Measurements from ENCODE around the gene DPM2. TPM values are rescaled to one million over a fixed set of nuclear protein-coding genes. Genes with fewer than 3 reads are reported as not detected.

DPM2 gene
- total RNA-seq, 4 donors from 2014 or later, result 6.7 to 33.1 (median 15.9) TPM

DNA sequence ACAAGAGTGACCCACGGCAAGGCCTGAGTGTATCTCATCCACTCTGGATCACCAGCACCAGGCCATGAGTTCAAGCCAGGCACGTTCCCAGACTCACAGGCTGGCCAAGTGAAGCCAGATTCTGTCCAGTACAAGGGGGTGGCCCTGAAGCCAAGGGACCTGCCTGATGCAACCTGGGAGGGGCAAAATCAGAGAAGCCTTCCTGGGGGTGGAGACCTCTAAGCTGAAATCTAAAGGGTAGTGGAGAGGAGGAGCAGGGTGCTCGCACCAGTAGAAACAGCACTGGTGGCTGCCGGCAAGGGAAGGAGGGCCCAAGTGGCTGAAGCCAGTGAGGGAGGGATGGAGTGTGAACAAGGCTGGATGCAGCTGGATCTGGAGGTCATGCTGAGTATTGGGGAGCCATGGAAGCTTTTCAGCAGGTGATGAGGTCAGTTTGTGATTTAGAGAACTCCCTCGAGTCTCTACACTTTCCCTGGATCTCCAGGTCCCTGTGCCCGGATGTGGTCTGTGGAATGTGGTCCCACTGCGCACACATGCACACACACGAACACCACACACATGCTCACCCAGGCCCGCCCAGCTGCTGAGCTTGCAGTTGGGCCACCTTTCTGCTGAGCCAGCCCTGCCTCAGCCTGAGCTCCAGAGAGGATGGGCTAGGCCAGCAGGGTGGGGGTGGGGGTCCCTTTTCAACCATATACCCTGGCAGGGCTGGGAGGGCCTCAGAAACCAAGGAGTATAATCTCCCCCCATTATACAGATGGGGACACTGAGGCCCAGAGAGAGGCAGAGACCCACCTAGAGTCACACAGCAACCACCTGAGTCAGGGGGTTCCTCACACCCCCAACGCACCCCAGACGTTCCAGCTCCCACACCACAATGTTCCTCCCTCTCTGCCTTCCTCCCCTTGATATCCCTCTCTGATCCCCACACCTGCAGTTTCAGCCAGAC is 8.7 kb downstream of the DPM2 start:
- H3K27me3 ChIP-seq, result peaks cover 12 to 14% of the 10 kb centered on the region in 2 donors
- no peak for DNase-seq
- H3K27ac ChIP-seq, result no peak overlapping the region
- no peaks in the 10 kb centered on the region for H3K36me3 ChIP-seq
- H3K9me3 ChIP-seq, result no peaks in the 10 kb centered on the region
- peaks cover 0 to 10% of the 10 kb centered on the region in 2 donors for H3K4me1 ChIP-seq
- H3K4me3 ChIP-seq, result no peak overlapping the region
- TF ChIP-seq, protein P1, sequence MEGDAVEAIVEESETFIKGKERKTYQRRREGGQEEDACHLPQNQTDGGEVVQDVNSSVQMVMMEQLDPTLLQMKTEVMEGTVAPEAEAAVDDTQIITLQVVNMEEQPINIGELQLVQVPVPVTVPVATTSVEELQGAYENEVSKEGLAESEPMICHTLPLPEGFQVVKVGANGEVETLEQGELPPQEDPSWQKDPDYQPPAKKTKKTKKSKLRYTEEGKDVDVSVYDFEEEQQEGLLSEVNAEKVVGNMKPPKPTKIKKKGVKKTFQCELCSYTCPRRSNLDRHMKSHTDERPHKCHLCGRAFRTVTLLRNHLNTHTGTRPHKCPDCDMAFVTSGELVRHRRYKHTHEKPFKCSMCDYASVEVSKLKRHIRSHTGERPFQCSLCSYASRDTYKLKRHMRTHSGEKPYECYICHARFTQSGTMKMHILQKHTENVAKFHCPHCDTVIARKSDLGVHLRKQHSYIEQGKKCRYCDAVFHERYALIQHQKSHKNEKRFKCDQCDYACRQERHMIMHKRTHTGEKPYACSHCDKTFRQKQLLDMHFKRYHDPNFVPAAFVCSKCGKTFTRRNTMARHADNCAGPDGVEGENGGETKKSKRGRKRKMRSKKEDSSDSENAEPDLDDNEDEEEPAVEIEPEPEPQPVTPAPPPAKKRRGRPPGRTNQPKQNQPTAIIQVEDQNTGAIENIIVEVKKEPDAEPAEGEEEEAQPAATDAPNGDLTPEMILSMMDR (IDR thresholded peaks at IDR 0.05), result no peak
- TF ChIP-seq POLR2A (IDR thresholded peaks at IDR 0.05), result no peak
- intact Hi-C loops (cut with DNase I; ENCODE audit: low total_unique reads), result loop anchor here (10.0 kb wide), 1 partner anchor 424 kb away; no protein-coding TSS in a partner anchor

DNA sequence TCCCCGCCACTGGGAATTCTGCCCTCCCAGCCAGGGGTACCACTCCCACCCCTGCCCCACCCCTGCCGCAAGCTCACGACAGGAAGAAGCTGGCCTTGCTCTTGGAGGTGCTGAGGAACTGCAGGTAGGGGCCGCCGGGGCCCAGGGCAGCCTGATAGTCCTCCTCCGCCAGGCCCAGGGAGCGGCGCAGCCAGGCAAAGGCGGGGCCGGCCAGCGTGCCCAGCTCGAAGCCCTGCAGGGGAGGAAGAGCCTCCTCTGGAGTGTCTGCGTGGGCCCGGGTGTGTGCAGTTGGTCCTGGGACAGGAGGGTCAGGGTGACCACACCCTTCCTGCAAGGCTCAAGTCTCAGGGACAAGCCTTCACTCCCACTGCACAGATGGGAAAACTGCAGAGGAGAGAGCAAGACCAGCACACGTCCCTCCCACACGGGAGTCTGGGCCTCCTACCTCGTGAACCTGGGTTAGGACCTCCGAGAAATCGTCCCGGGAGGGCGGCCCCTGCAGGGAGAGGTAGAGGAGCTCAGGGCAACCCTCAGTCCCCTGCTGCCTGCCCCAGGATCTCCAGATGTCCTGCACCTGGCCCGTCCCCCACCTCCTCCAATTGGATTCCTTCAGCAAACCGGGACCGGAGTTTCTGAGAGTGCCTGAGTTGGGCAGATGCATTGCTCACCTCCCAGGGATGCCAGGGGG is 9.5 kb downstream of the DPM2 start:
- no peaks in the 10 kb centered on the region for H3K9me3 ChIP-seq
- no peak overlapping the region for H3K4me3 ChIP-seq
- peaks cover 0 to 10% of the 10 kb centered on the region in 2 donors for H3K4me1 ChIP-seq
- no peak overlapping the region for H3K27ac ChIP-seq
- no peaks in the 10 kb centered on the region for H3K36me3 ChIP-seq
- peaks cover 12 to 14% of the 10 kb centered on the region in 2 donors for H3K27me3 ChIP-seq
- TF ChIP-seq, protein P1 (IDR thresholded peaks at IDR 0.05), result no peak
- no peak for TF ChIP-seq POLR2A (IDR thresholded peaks at IDR 0.05)
- no peak for DNase-seq
- intact Hi-C loops (cut with DNase I; ENCODE audit: low total_unique reads), result loop anchor here (10.0 kb wide), 1 partner anchor 423 kb away; no protein-coding TSS in a partner anchor

DNA sequence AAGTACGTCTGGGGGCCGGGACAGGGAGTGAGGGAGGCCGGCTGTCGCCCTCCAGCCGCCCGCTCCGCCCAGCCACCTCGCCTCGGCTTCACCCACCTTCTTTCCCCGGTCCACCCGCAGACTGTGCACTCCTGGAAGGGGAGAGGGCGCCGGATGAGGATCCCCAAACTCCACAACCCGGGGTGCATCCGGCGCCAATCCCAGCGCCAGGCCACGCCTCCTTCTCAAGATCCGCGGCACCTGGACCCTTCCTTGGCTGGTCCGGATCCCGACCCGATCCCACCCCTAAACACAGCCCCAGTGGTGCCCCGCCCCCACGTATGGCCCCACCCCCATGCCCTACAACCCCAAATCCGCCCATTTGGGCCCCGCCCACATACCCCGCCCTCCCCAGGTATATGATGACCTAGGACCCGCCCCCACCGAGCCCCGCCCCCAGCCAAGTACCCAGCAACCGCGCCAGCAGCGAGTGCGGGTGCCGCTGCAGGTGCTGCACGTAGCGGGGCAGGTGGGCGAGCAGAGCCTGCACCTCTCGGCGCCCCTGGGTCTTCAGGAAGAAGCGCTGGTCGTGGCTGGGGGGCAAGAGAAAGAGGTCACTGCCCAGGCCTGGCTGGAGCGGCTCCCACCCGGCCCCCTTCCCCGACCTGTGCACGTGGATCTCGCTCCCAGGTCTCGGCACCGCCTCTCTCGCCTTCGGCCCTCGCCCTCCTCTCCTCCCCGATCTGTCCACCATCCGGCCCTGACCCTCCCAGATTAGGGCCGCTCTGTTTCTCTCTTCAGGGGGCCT is 10.3 kb downstream of the DPM2 start:
- Histone ChIP-seq H3K4me1 (peaks cover 0 to 10% of the 10 kb centered on the region in 2 donors), H3K27me3 (peaks cover 12 to 14% of the 10 kb centered on the region in 2 donors), H3K9me3 (no peaks in the 10 kb centered on the region), H3K4me3 (no peak overlapping the region), H3K27ac (no peak overlapping the region), H3K36me3 (no peaks in the 10 kb centered on the region)
- no peak for TF ChIP-seq POLR2A (IDR thresholded peaks at IDR 0.05)
- TF ChIP-seq, protein P1 (IDR thresholded peaks at IDR 0.05), result no peak
- intact Hi-C loops (cut with DNase I; ENCODE audit: low total_unique reads), result loop anchor here (10.0 kb wide), 1 partner anchor 423 kb away; no protein-coding TSS in a partner anchor
- DNase-seq, result no peak

DNA sequence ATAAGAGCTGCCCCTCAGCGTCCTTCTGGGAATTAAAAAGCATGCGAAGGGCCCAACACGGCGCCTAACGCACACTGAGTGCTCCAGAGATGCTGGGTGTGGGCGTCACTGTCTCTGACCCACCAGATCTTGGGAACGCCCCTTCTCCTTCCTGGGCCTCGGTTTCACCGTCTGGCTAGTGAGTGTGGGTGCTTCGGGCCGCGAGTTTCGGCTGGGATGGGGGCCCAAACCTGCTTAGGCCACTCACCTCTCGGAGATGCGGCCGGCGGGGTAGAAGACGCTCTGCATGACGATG is 10.8 kb downstream of the DPM2 start:
- DNase-seq, result no peak
- Histone ChIP-seq H3K9me3 (no peaks in the 10 kb centered on the region), H3K4me1 (peaks cover 0 to 12% of the 10 kb centered on the region in 2 donors), H3K4me3 (no peak overlapping the region), H3K27me3 (peaks cover 12 to 14% of the 10 kb centered on the region in 2 donors), H3K27ac (no peak overlapping the region), H3K36me3 (no peaks in the 10 kb centered on the region)
- intact Hi-C loops (cut with DNase I; ENCODE audit: low total_unique reads), result loop anchor here (10.0 kb wide), 1 partner anchor 422 kb away; no protein-coding TSS in a partner anchor
- TF ChIP-seq, protein P1 (IDR thresholded peaks at IDR 0.05), result no peak
- no peak for TF ChIP-seq POLR2A (IDR thresholded peaks at IDR 0.05)

Data from uterus (tissue), 4 donors.